GM12878 (cell line): Measurements from ENCODE around the gene MDGA2. TPM values are rescaled to one million over a fixed set of nuclear protein-coding genes. Genes with fewer than 3 reads are reported as not detected.

ENCODE experiments used
- ATAC-seq: fragments of 200-7000 bp; cut with Tn5 transposase; 3 replicates; pipeline ENCODE4 v1.9.1; 2020; ENCODE audit warnings: mild to moderate bottlenecking, moderate library complexity
- BruUV-seq: library from RNA; stranded (reverse); fragments of 400-500 nt; replicated peaks from 2 replicates; lab custom pipeline; 2021; lab: Mats Ljungman, UMichigan
- CTCF ChIA-PET: fragments of 300-600 bp; sonication (Branson Sonifier 250); formaldehyde crosslinking; extraction: SDS; loops from one replicate; lab custom pipeline; 2021; ENCODE audit warnings: inconsistent platforms; lab: Yijun Ruan, JAX
- POLR2A ChIA-PET: fragments of 350-600 bp; formaldehyde crosslinking; extraction: SDS; loops from one replicate; lab custom pipeline; 2021; ENCODE audit warnings: inconsistent platforms; lab: Charles Lee
- RAD21 ChIA-PET: fragments of 300-600 bp; sonication (Branson Sonifier 250); formaldehyde crosslinking; loops from one replicate; lab custom pipeline; 2023; ENCODE audit warnings: antibody characterized with exemption; ENCODE audit not compliant: unreplicated experiment; lab: Charles Lee
- SMC1A ChIA-PET: fragments of 300-600 bp; sonication (Branson Sonifier 250); formaldehyde crosslinking; loops from one replicate; lab custom pipeline; 2023; ENCODE audit not compliant: unreplicated experiment, uncharacterized antibody; lab: Charles Lee
- DNase-seq: peaks from one replicate; pipeline ENCODE4 v3.0.0-alpha.2; 2011; ENCODE audit warnings: low read depth, low spot score
- FAIRE-seq: peaks from 3 replicates; lab custom pipeline; 2011; peaks lifted over from hg19 to GRCh38; lab: Jason Lieb, UNC
- H2AFZ ChIP-seq: 2 replicates; pipeline ENCODE4 v1.6.0; 2011; ENCODE audit warnings: low read depth, low read length, control low read depth; ENCODE audit not compliant: control insufficient read depth
- H3K27ac ChIP-seq: 2 replicates; pipeline ENCODE4 v1.5.1; 2011; ENCODE audit warnings: control low read depth; ENCODE audit not compliant: control insufficient read depth, insufficient read depth
- H3K27me3 ChIP-seq, 2 experiments: replicated peaks in 1 of 2; 2 replicates each; pipeline versions ENCODE4 v1.6.0 to v1.6.1; 2011; ENCODE audit warnings: low read length in 1 of 2; ENCODE audit not compliant: control insufficient read depth in 2 of 2, insufficient read depth in 2 of 2
- H3K36me3 ChIP-seq, 2 experiments: 2 replicates each; pipeline ENCODE4 v1.5.1; 2011; ENCODE audit warnings: low read length in 1 of 2; ENCODE audit not compliant: control insufficient read depth in 2 of 2, insufficient read depth in 2 of 2
- H3K4me1 ChIP-seq: 2 replicates; pipeline ENCODE4 v1.6.1; 2011; ENCODE audit warnings: mild to moderate bottlenecking, low read length, moderate library complexity, mixed read lengths; ENCODE audit not compliant: control insufficient read depth, insufficient read depth
- H3K4me2 ChIP-seq: 2 replicates; pipeline ENCODE4 v1.6.0; 2011; ENCODE audit warnings: control low read depth; ENCODE audit not compliant: control insufficient read depth, insufficient read depth
- H3K4me3 ChIP-seq: fragments of 200-600 bp; sonication (generic); 2 replicates; pipeline ENCODE4 v1.5.1; 2016
- H3K79me2 ChIP-seq: 2 replicates; pipeline ENCODE4 v1.6.0; 2011; ENCODE audit warnings: low read length; ENCODE audit not compliant: control insufficient read depth, insufficient read depth
- H3K9ac ChIP-seq: 2 replicates; pipeline ENCODE4 v1.8.0; 2011; ENCODE audit warnings: low read length, control low read depth, mixed read lengths; ENCODE audit not compliant: control insufficient read depth, insufficient read depth
- H3K9me3 ChIP-seq: replicated peaks from 3 replicates; pipeline ENCODE4 v1.5.1; 2011; ENCODE audit warnings: mild to moderate bottlenecking, low read length; ENCODE audit not compliant: control insufficient read depth, insufficient read depth
- H4K20me1 ChIP-seq: 2 replicates; pipeline ENCODE4 v1.6.0; 2011; ENCODE audit not compliant: control insufficient read depth, insufficient read depth
- ASH2L ChIP-seq: fragments of 300-600, 200-600 bp; sonication (generic); IDR thresholded peaks from 2 replicates; pipeline ENCODE4 v1.6.1; 2017; ENCODE audit warnings: low read depth, mild to moderate bottlenecking, borderline replicate concordance
- BACH1 ChIP-seq: fragments of 450-650 bp; IDR thresholded peaks from 2 replicates; pipeline ENCODE4 v1.6.1; 2017; ENCODE audit warnings: mild to moderate bottlenecking, borderline replicate concordance
- BHLHE40 ChIP-seq, 2 experiments: fragments of 450-650 bp in 1 of 2; IDR thresholded peaks; 2 replicates each; pipeline ENCODE4 v1.6.1; 2011 to 2017; ENCODE audit warnings: low read depth in 2 of 2, borderline replicate concordance in 1 of 2, improper control_type of control experiment in 1 of 2, low read length in 1 of 2, mild to moderate bottlenecking in 1 of 2
- IRF4 ChIP-seq: IDR thresholded peaks from 2 replicates; pipeline ENCODE4 v1.6.1; 2011; ENCODE audit warnings: low read depth, low read length
- JUND ChIP-seq: IDR thresholded peaks from 2 replicates; pipeline ENCODE4 v1.6.1; 2012; ENCODE audit warnings: low read depth, mild to moderate bottlenecking, low read length, improper control_type of control experiment, moderate library complexity
- MYB ChIP-seq: fragments of 150-350 bp; IDR thresholded peaks from 2 replicates; pipeline ENCODE4 v1.6.1; 2014; ENCODE audit warnings: mild to moderate bottlenecking, low read depth, low read length, borderline replicate concordance
- PAX5 ChIP-seq: IDR thresholded peaks from 2 replicates; pipeline ENCODE4 v1.6.1; 2011; ENCODE audit warnings: low read depth, low read length, borderline replicate concordance
- RFX5 ChIP-seq: IDR thresholded peaks from 2 replicates; pipeline ENCODE4 v1.6.1; 2011; ENCODE audit warnings: low read depth, low read length, improper control_type of control experiment
- SMAD1 ChIP-seq: fragments of 450-650 bp; IDR thresholded peaks from 2 replicates; pipeline ENCODE4 v1.6.1; 2018; ENCODE audit warnings: mild to moderate bottlenecking, low read depth; ENCODE audit not compliant: partially characterized antibody
- SP1 ChIP-seq: IDR thresholded peaks from one replicate; pipeline ENCODE4 v1.6.1; 2011; ENCODE audit warnings: low read depth, low read length
- TBL1XR1 ChIP-seq: IDR thresholded peaks from 2 replicates; pipeline ENCODE4 v1.6.1; 2012; ENCODE audit warnings: low read depth, low read length, improper control_type of control experiment
- YBX1 ChIP-seq: fragments of 450-650 bp; IDR thresholded peaks from 2 replicates; pipeline ENCODE4 v1.6.1; 2016; ENCODE audit warnings: antibody characterized with exemption
- WGBS: methylation state at CpG from one replicate; pipeline ENCODE4 v1.1.6; 2016; ENCODE audit warnings: low lambda C conversion rate; ENCODE audit not compliant: insufficient replicate concordance, insufficient coverage; ENCODE audit errors: missing lambda C conversion rate; 5-methylcytosine and 5-hydroxymethylcytosine counted together
- in situ Hi-C: fragments of 300-500 bp; cut with MboI; formaldehyde crosslinking; loops from 9 replicates; pipeline ENCODE4 v1.14.3; 2018; ENCODE audit warnings: mixed read lengths
- intact Hi-C: fragments of 100-400 bp; cut with micrococcal nuclease; formaldehyde crosslinking; loops from one replicate; pipeline ENCODE4 v1.14.2; 2022; ENCODE audit not compliant: unreplicated experiment
- polyA plus RNA-seq, 11 experiments: library from polyadenylated mRNA; depleted of rRNA in 4 of 11; unstranded in 6 of 11; stranded (reverse) in 5 of 11; fragments of >200 nt; fragmentation: Nextera tagmentation in 4 of 11; fragmentation: Illumina TruSeq in 1 of 11; extraction: Ambion mirVana in 4 of 11; extraction: Trizol in 1 of 11; gene quantifications; 1 replicate in 1 of 11; 2 replicates in 10 of 11; pipeline versions ENCODE4 v1.2.1 to v1.2.3, GENCODE V29; 2011 to 2016; ENCODE audit warnings: inconsistent platforms in 2 of 11, missing spikeins in 2 of 11, low read depth in 1 of 11
- total RNA-seq, 4 experiments: library from RNA; depleted of rRNA in 3 of 4; stranded (reverse); fragments of >200 nt in 3 of 4; fragmentation: Illumina TruSeq in 1 of 4; extraction: Trizol in 1 of 4; gene quantifications; 2 replicates each; pipeline versions ENCODE4 v1.2.1 to v1.2.3, GENCODE V29; 2013 to 2021
- TF ChIP-seq, protein P1 (sequence below): fragments of 450-650 bp; IDR thresholded peaks from 2 replicates; pipeline ENCODE4 v1.6.1; 2017; ENCODE audit warnings: borderline replicate concordance
- TF ChIP-seq, protein P2 (sequence below): fragments of 450-650 bp; IDR thresholded peaks from 2 replicates; pipeline ENCODE4 v1.6.1; 2016; ENCODE audit warnings: mild to moderate bottlenecking
- TF ChIP-seq, protein P3 (sequence below): fragments of 150-350 bp; IDR thresholded peaks from 2 replicates; pipeline ENCODE4 v1.6.1; 2016; ENCODE audit warnings: low read depth, low read length
- TF ChIP-seq, protein P4 (sequence below): fragments of 450-650 bp; formaldehyde crosslinking; IDR thresholded peaks from 2 replicates; pipeline ENCODE4 v1.4.0; 2022; ENCODE audit warnings: mild to moderate bottlenecking, moderate library complexity

MDGA2 gene
- total and polyA plus RNA-seq, 10 of the 15 experiments (the other 5 are each of a cell fraction or from before 2014, with no cell fraction given), result not detected

DNA sequence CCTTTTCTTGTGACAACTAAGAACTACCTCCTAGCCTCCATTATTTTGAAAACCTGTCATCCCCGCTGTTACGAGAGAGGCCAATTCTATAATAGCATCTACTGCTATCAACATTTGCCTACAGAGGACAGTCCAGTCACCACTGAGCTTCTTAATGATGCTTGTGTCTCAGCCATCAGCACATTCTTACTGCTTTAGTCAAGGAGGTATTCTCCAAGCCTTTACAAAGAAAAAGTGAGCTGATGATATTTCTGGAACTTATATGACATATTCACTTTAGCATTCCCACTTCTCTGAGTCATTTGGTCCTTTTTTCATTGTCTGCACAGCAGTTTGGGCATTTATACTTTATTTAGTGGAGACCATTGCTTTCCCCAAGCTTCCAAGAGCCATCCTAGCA is 526.1 kb downstream of the MDGA2 start:
- POLR2A ChIA-PET, result no interaction called here
- in situ Hi-C loops, result no loop called here
- Histone ChIP-seq H3K4me2 (no peak overlapping the region), H4K20me1 (no peaks in the 10 kb centered on the region), H3K4me3 (no peak overlapping the region), H3K36me3 (no peaks in the 10 kb centered on the region), H3K9me3 (no peaks in the 10 kb centered on the region), H3K27ac (no peak overlapping the region), H3K9ac (no peak overlapping the region), H2AFZ (no peak overlapping the region), H3K27me3 (no peaks in the 10 kb centered on the region), H3K79me2 (no peaks in the 10 kb centered on the region), H3K4me1 (no peaks in the 10 kb centered on the region)
- RAD21 ChIA-PET, result no interaction called here
- TF ChIP-seq YBX1 (no peak), RFX5 (no peak), SMAD1 (no peak), IRF4 (no peak), JUND (no peak), BHLHE40 (IDR thresholded peaks at IDR 0.05; ENCODE audit: borderline replicate concordance in 1 of 2, low read depth in 2 of 2, low read length in 1 of 2) (no peak), ASH2L (no peak), BACH1 (no peak), PAX5 (no peak), MYB (no peak), SP1 (no peak), TBL1XR1 (no peak)
- TF ChIP-seq, protein P1, sequence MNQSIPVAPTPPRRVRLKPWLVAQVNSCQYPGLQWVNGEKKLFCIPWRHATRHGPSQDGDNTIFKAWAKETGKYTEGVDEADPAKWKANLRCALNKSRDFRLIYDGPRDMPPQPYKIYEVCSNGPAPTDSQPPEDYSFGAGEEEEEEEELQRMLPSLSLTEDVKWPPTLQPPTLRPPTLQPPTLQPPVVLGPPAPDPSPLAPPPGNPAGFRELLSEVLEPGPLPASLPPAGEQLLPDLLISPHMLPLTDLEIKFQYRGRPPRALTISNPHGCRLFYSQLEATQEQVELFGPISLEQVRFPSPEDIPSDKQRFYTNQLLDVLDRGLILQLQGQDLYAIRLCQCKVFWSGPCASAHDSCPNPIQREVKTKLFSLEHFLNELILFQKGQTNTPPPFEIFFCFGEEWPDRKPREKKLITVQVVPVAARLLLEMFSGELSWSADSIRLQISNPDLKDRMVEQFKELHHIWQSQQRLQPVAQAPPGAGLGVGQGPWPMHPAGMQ, result no peak
- TF ChIP-seq, protein P2, sequence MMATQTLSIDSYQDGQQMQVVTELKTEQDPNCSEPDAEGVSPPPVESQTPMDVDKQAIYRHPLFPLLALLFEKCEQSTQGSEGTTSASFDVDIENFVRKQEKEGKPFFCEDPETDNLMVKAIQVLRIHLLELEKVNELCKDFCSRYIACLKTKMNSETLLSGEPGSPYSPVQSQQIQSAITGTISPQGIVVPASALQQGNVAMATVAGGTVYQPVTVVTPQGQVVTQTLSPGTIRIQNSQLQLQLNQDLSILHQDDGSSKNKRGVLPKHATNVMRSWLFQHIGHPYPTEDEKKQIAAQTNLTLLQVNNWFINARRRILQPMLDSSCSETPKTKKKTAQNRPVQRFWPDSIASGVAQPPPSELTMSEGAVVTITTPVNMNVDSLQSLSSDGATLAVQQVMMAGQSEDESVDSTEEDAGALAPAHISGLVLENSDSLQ, result no peak
- TF ChIP-seq, protein P3, sequence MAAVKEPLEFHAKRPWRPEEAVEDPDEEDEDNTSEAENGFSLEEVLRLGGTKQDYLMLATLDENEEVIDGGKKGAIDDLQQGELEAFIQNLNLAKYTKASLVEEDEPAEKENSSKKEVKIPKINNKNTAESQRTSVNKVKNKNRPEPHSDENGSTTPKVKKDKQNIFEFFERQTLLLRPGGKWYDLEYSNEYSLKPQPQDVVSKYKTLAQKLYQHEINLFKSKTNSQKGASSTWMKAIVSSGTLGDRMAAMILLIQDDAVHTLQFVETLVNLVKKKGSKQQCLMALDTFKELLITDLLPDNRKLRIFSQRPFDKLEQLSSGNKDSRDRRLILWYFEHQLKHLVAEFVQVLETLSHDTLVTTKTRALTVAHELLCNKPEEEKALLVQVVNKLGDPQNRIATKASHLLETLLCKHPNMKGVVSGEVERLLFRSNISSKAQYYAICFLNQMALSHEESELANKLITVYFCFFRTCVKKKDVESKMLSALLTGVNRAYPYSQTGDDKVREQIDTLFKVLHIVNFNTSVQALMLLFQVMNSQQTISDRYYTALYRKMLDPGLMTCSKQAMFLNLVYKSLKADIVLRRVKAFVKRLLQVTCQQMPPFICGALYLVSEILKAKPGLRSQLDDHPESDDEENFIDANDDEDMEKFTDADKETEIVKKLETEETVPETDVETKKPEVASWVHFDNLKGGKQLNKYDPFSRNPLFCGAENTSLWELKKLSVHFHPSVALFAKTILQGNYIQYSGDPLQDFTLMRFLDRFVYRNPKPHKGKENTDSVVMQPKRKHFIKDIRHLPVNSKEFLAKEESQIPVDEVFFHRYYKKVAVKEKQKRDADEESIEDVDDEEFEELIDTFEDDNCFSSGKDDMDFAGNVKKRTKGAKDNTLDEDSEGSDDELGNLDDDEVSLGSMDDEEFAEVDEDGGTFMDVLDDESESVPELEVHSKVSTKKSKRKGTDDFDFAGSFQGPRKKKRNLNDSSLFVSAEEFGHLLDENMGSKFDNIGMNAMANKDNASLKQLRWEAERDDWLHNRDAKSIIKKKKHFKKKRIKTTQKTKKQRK, result no peak
- TF ChIP-seq, protein P4, sequence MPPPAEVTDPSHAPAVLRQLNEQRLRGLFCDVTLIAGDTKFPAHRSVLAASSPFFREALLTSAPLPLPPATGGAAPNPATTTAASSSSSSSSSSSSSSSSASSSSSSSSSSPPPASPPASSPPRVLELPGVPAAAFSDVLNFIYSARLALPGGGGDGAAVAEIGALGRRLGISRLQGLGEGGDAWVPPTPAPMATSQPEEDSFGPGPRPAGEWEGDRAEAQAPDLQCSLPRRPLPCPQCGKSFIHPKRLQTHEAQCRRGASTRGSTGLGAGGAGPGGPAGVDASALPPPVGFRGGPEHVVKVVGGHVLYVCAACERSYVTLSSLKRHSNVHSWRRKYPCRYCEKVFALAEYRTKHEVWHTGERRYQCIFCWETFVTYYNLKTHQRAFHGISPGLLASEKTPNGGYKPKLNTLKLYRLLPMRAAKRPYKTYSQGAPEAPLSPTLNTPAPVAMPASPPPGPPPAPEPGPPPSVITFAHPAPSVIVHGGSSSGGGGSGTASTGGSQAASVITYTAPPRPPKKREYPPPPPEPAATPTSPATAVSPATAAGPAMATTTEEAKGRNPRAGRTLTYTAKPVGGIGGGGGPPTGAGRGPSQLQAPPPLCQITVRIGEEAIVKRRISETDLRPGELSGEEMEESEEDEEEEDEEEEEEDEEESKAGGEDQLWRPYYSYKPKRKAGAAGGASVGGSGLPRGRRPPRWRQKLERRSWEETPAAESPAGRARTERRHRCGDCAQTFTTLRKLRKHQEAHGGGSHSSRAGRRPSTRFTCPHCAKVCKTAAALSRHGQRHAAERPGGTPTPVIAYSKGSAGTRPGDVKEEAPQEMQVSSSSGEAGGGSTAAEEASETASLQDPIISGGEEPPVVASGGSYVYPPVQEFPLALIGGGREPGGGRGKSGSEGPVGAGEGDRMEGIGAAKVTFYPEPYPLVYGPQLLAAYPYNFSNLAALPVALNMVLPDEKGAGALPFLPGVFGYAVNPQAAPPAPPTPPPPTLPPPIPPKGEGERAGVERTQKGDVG (CRISPR knock-in tag), result no peak
- FAIRE-seq (no peak), DNase-seq (no peak), ATAC-seq (no peak)
- intact Hi-C loops, result no loop called here
- SMC1A ChIA-PET, result no interaction called here
- CTCF ChIA-PET, result no interaction called here
- 80% methylated on average over 2 of the region's 2 CpGs for WGBS
- no TSS peak for BruUV-seq
